ENCODE results near the gene RGL1. TPM values are rescaled to one million over a fixed set of nuclear protein-coding genes. Genes with fewer than 3 reads are reported as not detected.

Gene RGL1
- total RNA-seq, 1 donor from 2014 or later, result 3.2 TPM

GRCh38 chr1:183812128-183812527 is 7.2 kb downstream of the RGL1 start:
- no peak for DNase-seq (ENCODE audit: low read depth)
- TF ChIP-seq CTCF (IDR thresholded peaks at IDR 0.05; ENCODE audit: insufficient read depth, low read length, poor library complexity, severe bottlenecking), result no peak
- no peaks in the 10 kb centered on the region for H3K27me3 ChIP-seq (ENCODE audit: control insufficient read depth, insufficient read depth, low read length)
- H3K36me3 ChIP-seq (ENCODE audit: control insufficient read depth, insufficient read depth, low read length), result no peaks in the 10 kb centered on the region
- H3K4me3 ChIP-seq (ENCODE audit: low read depth, low read length), result no peak overlapping the region

- no peak for TF ChIP-seq CTCF (IDR thresholded peaks at IDR 0.05; ENCODE audit: insufficient read depth, low read length, poor library complexity, severe bottlenecking)
- Histone ChIP-seq H3K27me3 (ENCODE audit: control insufficient read depth, insufficient read depth, low read length) (no peaks in the 10 kb centered on the region), H3K36me3 (ENCODE audit: control insufficient read depth, insufficient read depth, low read length) (no peaks in the 10 kb centered on the region), H3K4me3 (ENCODE audit: low read depth, low read length) (no peak overlapping the region)
- DNase-seq (ENCODE audit: low read depth), result no peak
These were observed 8.0 kb downstream of the RGL1 start for GRCh38 chr1:183812686-183813569.

- no peaks in the 10 kb centered on the region for H3K36me3 ChIP-seq (ENCODE audit: control insufficient read depth, insufficient read depth, low read length)
- TF ChIP-seq CTCF (IDR thresholded peaks at IDR 0.05; ENCODE audit: insufficient read depth, low read length, poor library complexity, severe bottlenecking), result no peak
- no peaks in the 10 kb centered on the region for H3K27me3 ChIP-seq (ENCODE audit: control insufficient read depth, insufficient read depth, low read length)
- no peak for DNase-seq (ENCODE audit: low read depth)
- no peak overlapping the region for H3K4me3 ChIP-seq (ENCODE audit: low read depth, low read length)
These were observed 9.3 kb downstream of the RGL1 start for GRCh38 chr1:183814121-183814681.

- Histone ChIP-seq H3K36me3 (ENCODE audit: control insufficient read depth, insufficient read depth, low read length) (no peaks in the 10 kb centered on the region), H3K27me3 (ENCODE audit: control insufficient read depth, insufficient read depth, low read length) (no peaks in the 10 kb centered on the region), H3K4me3 (ENCODE audit: low read depth, low read length) (no peak overlapping the region)
- DNase-seq (ENCODE audit: low read depth), result no peak
- no peak for TF ChIP-seq CTCF (IDR thresholded peaks at IDR 0.05; ENCODE audit: insufficient read depth, low read length, poor library complexity, severe bottlenecking)
These were observed 11.2 kb downstream of the RGL1 start for GRCh38 chr1:183816110-183816509.

GRCh38 chr1:183817576-183818288 is 12.8 kb downstream of the RGL1 start:
- no peak for DNase-seq (ENCODE audit: low read depth)
- Histone ChIP-seq H3K27me3 (ENCODE audit: control insufficient read depth, insufficient read depth, low read length) (no peaks in the 10 kb centered on the region), H3K4me3 (ENCODE audit: low read depth, low read length) (no peak overlapping the region), H3K36me3 (ENCODE audit: control insufficient read depth, insufficient read depth, low read length) (no peaks in the 10 kb centered on the region)
- TF ChIP-seq CTCF (IDR thresholded peaks at IDR 0.05; ENCODE audit: insufficient read depth, low read length, poor library complexity, severe bottlenecking), result no peak
